HT-29 (cell line): ENCODE measurements around the gene NCOA4. TPM values are rescaled to one million over a fixed set of nuclear protein-coding genes. Genes with fewer than 3 reads are reported as not detected.
"Not testable (repeated sequence)": the region's sequence is repeated elsewhere in the genome, so short reads cannot be mapped to it uniquely, and the experiment has no call there.

Source experiments
- DNase-seq: peaks from one replicate; pipeline ENCODE4 v3.0.0-alpha.2; 2015; ENCODE audit warnings: low spot score
- total RNA-seq: library from RNA; depleted of rRNA; stranded (reverse); fragments of >200 nt; shearing (Covaris generic); gene quantifications from 2 replicates; pipeline ENCODE4 v1.2.3, GENCODE V29; 2014

The NCOA4 gene
- total RNA-seq, 1 experiment from 2014 or later, result 41.0 TPM

GRCh38 chr10:46020344-46020657 is 10.1 kb downstream of the NCOA4 start:
- no peak for DNase-seq

DNA sequence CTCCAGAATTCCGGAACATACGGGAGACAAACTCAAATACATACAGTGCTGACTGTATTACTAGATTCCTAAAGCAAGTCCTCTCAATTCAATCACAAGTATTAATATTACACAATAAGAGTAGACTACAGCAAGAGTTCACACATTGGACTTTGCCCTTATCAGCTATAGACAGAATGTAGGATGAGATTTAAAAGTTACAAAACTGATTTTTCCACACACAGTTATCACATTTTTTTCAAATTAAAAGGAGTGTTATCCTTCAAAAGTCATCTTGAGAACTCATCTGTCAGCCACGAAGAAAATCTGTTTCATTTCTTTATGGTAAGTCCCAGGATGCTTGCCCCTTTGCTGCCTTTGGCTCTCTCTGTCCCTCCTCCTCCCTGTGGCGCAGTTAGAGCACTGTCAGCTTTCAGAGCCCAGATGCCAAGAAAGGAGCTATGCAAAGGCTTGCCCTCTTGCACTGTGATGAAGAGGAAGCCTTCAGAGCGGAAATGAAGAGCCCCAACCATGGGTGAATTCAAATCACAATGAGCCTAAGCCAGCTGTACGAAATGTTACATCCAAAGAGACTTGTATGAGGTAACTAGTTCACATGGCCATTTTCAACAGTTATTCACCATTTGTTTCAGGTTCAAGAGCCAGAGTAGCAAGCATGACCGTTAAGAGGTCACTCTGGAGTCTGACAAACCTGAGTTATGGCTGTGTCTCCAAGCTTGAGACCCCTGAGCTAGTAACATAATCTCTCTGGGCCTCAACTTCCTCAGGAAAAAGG is 10.7 kb downstream of the NCOA4 start:
- no peak for DNase-seq

GRCh38 chr10:46019177-46019528 is 11.3 kb downstream of the NCOA4 start:
- DNase-seq, result no peak

DNA sequence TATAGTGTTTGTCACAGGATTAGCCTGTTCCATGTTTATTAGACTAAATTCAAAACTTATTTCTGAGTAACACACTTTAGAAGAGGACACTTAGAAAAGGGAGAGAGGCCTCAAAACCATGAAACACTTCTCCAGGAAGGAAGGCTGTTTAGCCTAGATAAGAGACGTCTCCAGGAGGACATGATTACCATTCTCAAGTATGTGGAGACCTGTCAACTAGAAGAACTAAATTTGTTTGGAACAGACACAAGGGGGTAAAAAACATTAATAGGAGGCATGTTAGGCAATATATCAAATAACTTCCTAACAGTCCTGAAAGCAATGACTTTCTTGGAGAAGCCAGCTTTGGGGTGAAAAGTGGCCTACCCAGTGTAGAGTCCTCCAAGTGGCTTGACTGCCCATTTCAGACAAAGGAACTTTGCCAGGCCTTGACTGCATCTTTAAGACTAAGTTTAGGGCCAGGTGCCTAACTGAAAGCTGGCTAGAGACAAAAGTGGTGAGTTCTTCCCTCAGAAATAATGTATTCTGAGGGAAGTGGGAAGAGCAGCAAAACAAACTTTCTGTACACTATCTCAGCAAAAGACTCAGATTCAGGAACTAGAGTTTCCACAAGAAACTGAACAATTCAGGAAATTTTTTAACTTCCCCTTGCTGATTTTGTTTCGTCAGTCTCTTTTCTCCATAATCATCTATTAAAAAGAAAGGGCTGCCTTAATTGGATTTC is 11.8 kb downstream of the NCOA4 start:
- DNase-seq, result no peak

- no peak for DNase-seq
Measured at GRCh38 chr10:46017733-46018132, 12.7 kb downstream of the NCOA4 start.

DNA sequence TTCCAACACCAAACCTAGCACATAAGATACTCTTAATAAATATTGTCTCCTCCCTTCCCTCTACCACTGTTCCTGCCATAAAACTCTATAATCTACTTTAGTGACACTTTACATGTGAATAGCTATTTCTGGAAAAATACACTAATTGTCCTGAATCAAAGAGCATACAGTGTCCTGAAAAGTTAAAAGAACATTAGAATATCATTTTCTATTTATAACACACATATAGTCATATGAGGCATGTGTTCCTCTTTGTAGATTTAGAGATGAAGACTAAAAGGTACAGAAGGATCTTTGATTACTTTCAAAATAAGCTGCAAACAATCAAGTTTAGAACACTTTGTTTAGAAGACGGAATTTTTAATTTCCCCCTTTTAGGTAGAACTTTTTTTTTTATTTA is 13.6 kb downstream of the NCOA4 start:
- no peak for DNase-seq

DNA sequence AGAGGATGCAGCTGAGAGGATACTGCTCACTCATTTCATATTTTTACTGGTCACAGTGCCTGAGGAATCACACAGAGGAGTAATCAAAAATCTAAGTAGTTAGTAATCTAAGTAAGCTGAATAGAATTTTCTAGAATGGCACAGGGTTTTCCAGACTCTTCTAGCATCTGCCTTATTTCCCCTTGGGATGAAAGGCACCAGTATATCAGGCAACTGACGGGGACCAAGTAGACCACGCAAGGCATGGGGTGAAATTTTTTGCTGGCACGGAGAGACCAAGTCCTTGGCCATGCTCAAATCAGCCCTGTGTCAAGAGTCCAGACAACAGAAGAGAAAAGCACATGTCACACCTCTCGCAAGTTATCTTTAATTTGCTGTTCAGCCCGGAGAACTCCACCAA is 14.2 kb downstream of the NCOA4 start:
- DNase-seq, result no peak

GRCh38 chr10:46014683-46015405 is 15.6 kb downstream of the NCOA4 start:
- DNase-seq, result no peak

GRCh38 chr10:46014206-46014605 is 16.2 kb downstream of the NCOA4 start:
- no peak for DNase-seq

- no peak for DNase-seq
Measured at GRCh38 chr10:46012746-46013145, 17.7 kb downstream of the NCOA4 start.

DNA sequence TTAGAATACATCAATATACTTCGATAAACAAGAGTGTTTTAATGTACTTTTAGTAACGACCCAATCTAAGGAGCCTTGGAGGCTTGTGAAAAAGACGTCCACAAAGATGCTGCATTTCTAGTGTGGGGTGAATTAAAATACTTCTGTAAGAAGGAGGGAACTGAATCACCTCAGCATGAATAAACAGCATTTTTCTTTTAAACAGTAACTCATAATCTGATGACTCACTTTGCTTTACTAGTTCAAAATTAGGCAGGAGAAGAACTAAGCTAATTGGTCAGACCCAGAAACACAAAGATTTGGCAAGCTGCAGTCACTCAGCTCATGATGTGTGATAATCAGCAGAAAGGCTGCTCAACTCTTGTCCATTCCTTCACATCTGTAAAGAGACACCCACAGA is 24.2 kb downstream of the NCOA4 start:
- DNase-seq, result no peak

GRCh38 chr10:46005383-46005782 is 25.0 kb downstream of the NCOA4 start:
- DNase-seq, result no peak

DNA sequence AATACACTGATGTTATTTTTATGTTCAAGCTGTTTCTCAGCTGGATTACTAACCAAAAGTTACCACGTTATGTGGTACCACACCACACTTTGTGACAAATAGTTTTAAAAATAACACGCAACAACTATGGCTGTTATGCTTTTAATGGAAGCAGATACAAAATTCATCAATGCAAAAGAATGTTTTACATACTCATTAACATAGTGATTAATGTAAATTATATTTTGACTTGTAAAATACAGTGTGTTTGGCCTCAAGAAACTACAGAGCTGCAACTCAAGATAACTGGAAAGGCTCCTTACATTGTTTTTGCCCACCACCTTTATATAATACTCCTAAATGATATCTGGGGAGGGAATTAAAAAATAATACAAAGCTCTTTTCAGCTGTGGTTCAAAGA is 25.5 kb downstream of the NCOA4 start:
- DNase-seq, result no peak

GRCh38 chr10:46002916-46003693 is 27.3 kb downstream of the NCOA4 start:
- no peak for DNase-seq

DNA sequence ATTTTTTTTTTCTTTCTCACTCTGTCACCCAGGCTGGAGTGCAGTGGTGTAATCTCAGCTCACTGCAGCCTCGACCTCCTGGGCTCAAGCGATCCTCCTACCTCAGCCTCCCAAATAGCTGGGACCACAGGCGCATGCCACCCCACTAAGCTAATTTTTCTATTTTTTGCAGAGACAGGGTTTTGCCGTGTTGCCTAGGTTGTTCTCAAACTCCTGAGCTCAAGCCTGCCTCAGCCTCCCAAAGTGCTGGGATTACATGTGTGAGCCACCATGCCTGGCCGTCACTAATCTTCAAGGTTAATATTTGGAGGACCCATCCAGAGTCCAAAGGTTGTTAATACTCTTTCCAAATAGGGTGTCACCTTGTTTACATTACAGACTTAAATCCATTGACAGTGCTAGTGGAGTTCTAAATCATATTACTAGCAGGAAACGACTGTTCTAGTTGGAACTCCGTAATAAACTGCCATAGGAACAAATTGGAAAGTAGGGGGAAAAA is 28.2 kb downstream of the NCOA4 start:
- DNase-seq, result not testable (repeated sequence)

DNA sequence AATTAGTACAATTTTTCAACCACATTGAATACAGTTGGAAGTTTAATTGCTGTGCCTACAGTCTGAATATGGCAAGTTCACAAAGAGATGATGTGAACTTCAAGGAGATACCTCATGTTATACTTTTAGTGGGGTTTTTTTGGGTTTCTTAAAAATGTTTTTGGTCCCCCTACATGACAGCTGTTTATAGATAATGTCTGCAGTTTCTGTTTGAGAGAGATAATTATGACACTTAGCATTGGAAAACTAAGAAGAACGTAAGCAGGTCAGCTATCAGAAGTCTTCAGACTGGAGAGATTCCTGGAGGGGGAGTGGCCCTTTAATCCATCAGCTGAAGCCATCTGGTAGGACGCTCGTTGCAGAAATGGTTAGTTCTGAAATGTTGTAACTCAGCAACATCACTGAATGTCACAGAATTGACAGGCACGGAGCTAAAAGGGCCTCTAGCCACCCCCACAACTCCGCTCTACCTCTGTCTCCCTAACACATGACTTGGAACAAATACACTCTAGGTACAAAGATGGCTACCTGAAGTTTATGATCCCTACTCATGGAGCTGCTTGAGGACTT is 29.2 kb downstream of the NCOA4 start:
- no peak for DNase-seq

DNA sequence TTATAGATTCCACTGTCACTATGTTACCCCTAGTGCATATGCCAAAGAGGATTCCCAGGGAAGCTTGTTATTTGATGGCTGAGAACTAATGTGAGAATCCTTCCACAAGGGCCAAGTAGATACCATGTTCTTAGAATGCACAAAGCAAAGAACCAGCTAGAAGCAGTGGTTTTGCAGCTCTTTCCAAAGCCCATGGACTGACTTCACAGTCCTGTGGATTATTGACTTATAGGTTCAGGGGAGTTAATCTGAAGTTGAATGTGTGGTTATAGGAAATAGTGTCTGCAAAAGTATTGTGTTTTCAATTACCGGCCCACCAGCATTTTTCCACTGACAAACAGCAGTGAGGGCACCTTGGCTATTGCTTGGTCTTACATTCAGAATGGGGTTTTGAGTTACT is 29.9 kb downstream of the NCOA4 start:
- DNase-seq, result no peak

DNA sequence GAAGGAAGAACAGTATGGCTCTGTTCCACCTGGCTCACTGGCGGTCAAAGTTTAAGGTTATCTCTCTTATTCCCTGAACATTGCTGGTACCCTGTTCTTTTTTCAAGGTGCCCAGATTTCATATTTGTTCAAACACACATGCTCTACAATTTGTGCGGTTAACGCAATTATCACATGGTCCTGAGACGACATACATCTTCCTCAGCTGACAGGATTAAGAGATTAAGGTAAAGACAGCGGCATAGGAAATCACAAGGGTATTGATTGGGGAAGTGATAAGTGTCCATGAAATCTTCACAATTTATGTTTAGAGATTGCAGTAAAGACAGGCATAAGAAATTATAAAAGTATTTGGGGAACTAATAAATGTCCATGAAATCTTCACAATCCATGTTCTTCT is 30.5 kb downstream of the NCOA4 start:
- not testable (repeated sequence) for DNase-seq

- DNase-seq, result no peak
Measured at GRCh38 chr10:45997994-45998763, 32.2 kb downstream of the NCOA4 start.

DNA sequence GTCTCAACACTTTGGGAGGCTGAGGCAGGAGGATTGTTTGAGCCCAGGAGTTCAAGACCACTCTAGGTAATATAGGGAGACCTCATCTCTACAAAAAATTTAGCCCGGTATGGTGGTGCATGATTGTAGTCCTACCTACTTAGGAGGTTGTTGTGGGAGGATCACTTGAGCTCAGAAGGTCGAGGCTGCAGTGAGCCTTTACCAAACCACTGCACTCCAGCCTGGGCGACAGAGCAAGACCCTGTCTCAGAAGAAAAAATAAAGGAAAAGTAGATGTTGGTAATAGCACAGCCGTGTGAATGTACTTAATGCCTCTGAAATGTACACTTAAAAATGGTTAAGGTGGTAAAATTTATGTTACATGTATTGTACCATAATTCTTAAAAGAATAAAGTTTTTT is 32.9 kb downstream of the NCOA4 start:
- no peak for DNase-seq

GRCh38 chr10:45985590-45985989 is 44.8 kb downstream of the NCOA4 start:
- not testable (repeated sequence) for DNase-seq
